Breast epithelium (tissue), 4 donors: ENCODE data around the gene RD3L. TPM values are rescaled to one million over a fixed set of nuclear protein-coding genes. Genes with fewer than 3 reads are reported as not detected.

Source experiments
- DNase-seq, 2 donors: peaks; one replicate each; pipeline ENCODE4 v3.0.0-alpha.2; 2019; ENCODE audit warnings: low spot score in 2 of 2
- H3K27ac ChIP-seq, 2 donors: fragments of 200-600 bp; sonication (generic) in 1 of 2; one replicate each; pipeline ENCODE4 v1.5.1; 2016 to 2019; ENCODE audit warnings: mild to moderate bottlenecking in 1 of 2
- H3K27me3 ChIP-seq, 2 donors: fragments of 200-600 bp; sonication (generic) in 1 of 2; one replicate each; pipeline versions ENCODE4 v1.5.1 to v1.6.0; 2017 to 2019; ENCODE audit warnings: control low read depth in 1 of 2, mild to moderate bottlenecking in 1 of 2
- H3K36me3 ChIP-seq: fragments of 200-600 bp; one replicate; pipeline ENCODE4 v1.5.1; 2019
- H3K4me1 ChIP-seq, 2 donors: fragments of 200-600 bp; sonication (generic); one replicate each; pipeline ENCODE4 v1.5.1; 2016 to 2019; ENCODE audit warnings: control low read depth in 1 of 2
- H3K4me3 ChIP-seq, 3 donors: fragments of 200-600 bp; sonication (generic); 1 replicate in 2 of 3; 2 replicates in 1 of 3; pipeline ENCODE4 v1.5.1; 2016 to 2019; ENCODE audit warnings: mild to moderate bottlenecking in 3 of 3, moderate library complexity in 2 of 3
- H3K9me3 ChIP-seq, 2 donors: fragments of 200-600 bp; sonication (generic) in 1 of 2; one replicate each; pipeline ENCODE4 v1.5.1; 2016 to 2019; ENCODE audit warnings: control low read depth in 1 of 2
- CTCF ChIP-seq, 3 donors: fragments of 450-650 bp; IDR thresholded peaks; one replicate each; pipeline ENCODE4 v1.5.1; 2016 to 2017; ENCODE audit warnings: antibody characterized with exemption in 3 of 3, mild to moderate bottlenecking in 3 of 3, moderate library complexity in 3 of 3
- POLR2A ChIP-seq: fragments of 450-650 bp; IDR thresholded peaks from one replicate; pipeline ENCODE4 v1.6.1; 2016; ENCODE audit warnings: antibody characterized with exemption, mild to moderate bottlenecking, moderate library complexity
- POLR2AphosphoS5 ChIP-seq, 3 donors: sonication (generic); formaldehyde crosslinking; IDR thresholded peaks; one replicate each; pipeline ENCODE4 v1.6.1; 2017; ENCODE audit warnings: antibody characterized with exemption in 3 of 3
- intact Hi-C: fragments of 100-400 bp; cut with DNase I; formaldehyde crosslinking; loops from one replicate; pipeline ENCODE4 v1.15.1; 2023; ENCODE audit warnings: low total_unique reads
- total RNA-seq, 3 donors: library from RNA; depleted of rRNA; stranded (reverse); fragments of >200 nt; gene quantifications; one replicate each; pipeline ENCODE4 v1.1.0, GENCODE V29; 2016

RD3L gene
- total RNA-seq, 3 donors from 2014 or later, result not detected

GRCh38 chr14:103960457-103961055 is 18.2 kb upstream of the RD3L start:
- Histone ChIP-seq H3K27ac (no peak overlapping the region), H3K27me3 (peaks cover 0 to 3% of the 10 kb centered on the region in 2 donors), H3K36me3 (no peaks in the 10 kb centered on the region), H3K9me3 (no peaks in the 10 kb centered on the region), H3K4me3 (no peak overlapping the region), H3K4me1 (no peaks in the 10 kb centered on the region)
- no peak for TF ChIP-seq CTCF (IDR thresholded peaks at IDR 0.05)
- no peak for TF ChIP-seq POLR2AphosphoS5 (IDR thresholded peaks at IDR 0.05)
- TF ChIP-seq POLR2A, result no peak
- DNase-seq, result no peak
- intact Hi-C loops, result no loop called here

GRCh38 chr14:103949131-103949790 is 6.9 kb upstream of the RD3L start:
- H3K27me3 ChIP-seq, result no peaks in the 10 kb centered on the region
- H3K9me3 ChIP-seq, result no peaks in the 10 kb centered on the region
- intact Hi-C loops, result no loop called here
- H3K36me3 ChIP-seq, result no peaks in the 10 kb centered on the region
- DNase-seq, result no peak
- H3K4me1 ChIP-seq, result no peaks in the 10 kb centered on the region
- no peak for TF ChIP-seq CTCF (IDR thresholded peaks at IDR 0.05)
- TF ChIP-seq POLR2AphosphoS5 (IDR thresholded peaks at IDR 0.05), result no peak
- TF ChIP-seq POLR2A, result no peak
- no peak overlapping the region for H3K4me3 ChIP-seq
- H3K27ac ChIP-seq, result no peak overlapping the region

- DNase-seq, result no peak
- Histone ChIP-seq H3K27me3 (no peaks in the 10 kb centered on the region), H3K27ac (no peak overlapping the region), H3K4me3 (no peak overlapping the region), H3K9me3 (no peaks in the 10 kb centered on the region), H3K4me1 (no peaks in the 10 kb centered on the region), H3K36me3 (no peaks in the 10 kb centered on the region)
- intact Hi-C loops, result no loop called here
- no peak for TF ChIP-seq CTCF (IDR thresholded peaks at IDR 0.05)
- TF ChIP-seq POLR2A, result no peak
- no peak for TF ChIP-seq POLR2AphosphoS5 (IDR thresholded peaks at IDR 0.05)
Measured at GRCh38 chr14:103948442-103948841, 6.1 kb upstream of the RD3L start.

- no peak for TF ChIP-seq CTCF (IDR thresholded peaks at IDR 0.05)
- TF ChIP-seq POLR2AphosphoS5 (IDR thresholded peaks at IDR 0.05), result no peak
- no peak for TF ChIP-seq POLR2A
- H3K27me3 ChIP-seq, result no peaks in the 10 kb centered on the region
- H3K9me3 ChIP-seq, result no peaks in the 10 kb centered on the region
- no peak for DNase-seq
- no peak overlapping the region for H3K4me3 ChIP-seq
- no peaks in the 10 kb centered on the region for H3K4me1 ChIP-seq
- no peak overlapping the region for H3K27ac ChIP-seq
- intact Hi-C loops, result no loop called here
- no peaks in the 10 kb centered on the region for H3K36me3 ChIP-seq
Measured at GRCh38 chr14:103946975-103947374, 4.6 kb upstream of the RD3L start.

GRCh38 chr14:103943673-103944072 is 1.3 kb upstream of the RD3L start:
- H3K4me3 ChIP-seq, result no peak overlapping the region
- intact Hi-C loops, result no loop called here
- no peaks in the 10 kb centered on the region for H3K9me3 ChIP-seq
- DNase-seq, result no peak
- H3K27ac ChIP-seq, result no peak overlapping the region
- H3K27me3 ChIP-seq, result peaks cover 0 to 3% of the 10 kb centered on the region in 2 donors
- TF ChIP-seq POLR2AphosphoS5 (IDR thresholded peaks at IDR 0.05), result no peak
- no peak for TF ChIP-seq CTCF (IDR thresholded peaks at IDR 0.05)
- no peak for TF ChIP-seq POLR2A
- H3K4me1 ChIP-seq, result no peaks in the 10 kb centered on the region
- H3K36me3 ChIP-seq, result no peaks in the 10 kb centered on the region
